K562 (cell line): Measurements from ENCODE around the gene EPB42. TPM values are rescaled to one million over a fixed set of nuclear protein-coding genes. Genes with fewer than 3 reads are reported as not detected.

Source experiments
- ATAC-seq: fragments of 200-7000 bp; cut with Tn5 transposase; 3 replicates; pipeline ENCODE4 v1.9.1; 2020; ENCODE audit warnings: moderate library complexity
- BruUV-seq: library from RNA; stranded (reverse); fragments of 400-500 nt; replicated peaks from 2 replicates; lab custom pipeline; 2021; lab: Mats Ljungman, UMichigan
- CTCF ChIA-PET: fragments of 300-600 bp; formaldehyde crosslinking; extraction: SDS; loops from one replicate; lab custom pipeline; 2021; ENCODE audit warnings: low intra/inter-chr PET ratio; lab: Yijun Ruan, JAX
- POLR2A ChIA-PET: fragments of 300-600, 350-650 bp; sonication (Branson Sonifier 250); formaldehyde crosslinking; extraction: SDS; loops from one replicate; lab custom pipeline; 2021; ENCODE audit warnings: antibody characterized with exemption, inconsistent platforms; lab: Yijun Ruan, JAX
- DNase-seq, 4 experiments: peaks; one replicate each; pipeline versions ENCODE4 v3.0.0 to v3.0.0-alpha.2; 2011 to 2018; ENCODE audit warnings: low spot score in 3 of 4, mixed read lengths in 3 of 4; ENCODE audit errors: extremely low read depth in 1 of 4
- FAIRE-seq: peaks from 2 replicates; lab custom pipeline; 2011; peaks lifted over from hg19 to GRCh38; lab: Jason Lieb, UNC
- H2AFZ ChIP-seq: 2 replicates; pipeline ENCODE4 v1.6.0; 2011; ENCODE audit warnings: low read depth, low read length, control low read depth, inconsistent platforms
- H3K27ac ChIP-seq: fragments of 200-600 bp; 3 replicates; pipeline ENCODE4 v1.8.0; 2011; ENCODE audit warnings: low read depth, mild to moderate bottlenecking, control low read depth, inconsistent platforms, low read length, moderate library complexity, mixed read lengths; ENCODE audit errors: extremely low read depth
- H3K27me3 ChIP-seq, 2 experiments: fragments of 300-600 bp in 1 of 2; 2 replicates in 1 of 2; 3 replicates in 1 of 2; pipeline versions ENCODE4 v1.6.0 to v1.8.0; 2011; ENCODE audit warnings: inconsistent platforms in 2 of 2, low read length in 2 of 2, mild to moderate bottlenecking in 1 of 2, mixed read lengths in 1 of 2, moderate library complexity in 1 of 2; ENCODE audit not compliant: control insufficient read depth in 2 of 2, insufficient read depth in 2 of 2
- H3K36me3 ChIP-seq: fragments of 300-600 bp; 3 replicates; pipeline ENCODE4 v1.8.0; 2011; ENCODE audit warnings: mild to moderate bottlenecking, low read length, inconsistent platforms; ENCODE audit not compliant: control insufficient read depth, insufficient read depth
- H3K4me1 ChIP-seq, 2 experiments: fragments of 200-600 bp in 1 of 2; replicated peaks in 1 of 2; 2 replicates in 1 of 2; 3 replicates in 1 of 2; pipeline versions ENCODE4 v1.5.1 to v1.8.0; 2011; ENCODE audit warnings: inconsistent platforms in 2 of 2, low read length in 2 of 2, mild to moderate bottlenecking in 1 of 2, mixed read lengths in 1 of 2, moderate library complexity in 1 of 2; ENCODE audit not compliant: control insufficient read depth in 2 of 2, insufficient read depth in 2 of 2
- H3K4me2 ChIP-seq: 2 replicates; pipeline ENCODE4 v1.6.1; 2011; ENCODE audit warnings: low read length, control low read depth, inconsistent platforms, mixed read lengths; ENCODE audit not compliant: insufficient read depth
- H3K4me3 ChIP-seq: fragments of 200-600 bp; sonication (generic), shearing (Covaris generic); 2 replicates; pipeline ENCODE4 v1.5.1; 2016; ENCODE audit warnings: control low read depth, inconsistent platforms
- H3K79me2 ChIP-seq: fragments of 200-600 bp; 3 replicates; pipeline ENCODE4 v1.8.0; 2011; ENCODE audit warnings: low read length, inconsistent platforms; ENCODE audit not compliant: control insufficient read depth, insufficient read depth
- H3K9ac ChIP-seq, 2 experiments: 2 replicates each; pipeline versions ENCODE4 v1.6.0 to v1.6.1; 2011; ENCODE audit warnings: low read depth in 2 of 2, low read length in 2 of 2, control low read depth in 1 of 2, inconsistent platforms in 1 of 2, mild to moderate bottlenecking in 1 of 2, mixed read lengths in 1 of 2; ENCODE audit not compliant: insufficient read depth in 1 of 2
- H3K9me1 ChIP-seq: one replicate; pipeline ENCODE4 v1.6.0; 2011; ENCODE audit warnings: inconsistent platforms, mild to moderate bottlenecking, low read length, moderate library complexity; ENCODE audit not compliant: control insufficient read depth, insufficient read depth
- H3K9me3 ChIP-seq: replicated peaks from 2 replicates; pipeline ENCODE4 v1.5.1; 2011; ENCODE audit warnings: low read depth, low read length, inconsistent platforms; ENCODE audit not compliant: control insufficient read depth, insufficient read depth
- H4K20me1 ChIP-seq: replicated peaks from 2 replicates; pipeline ENCODE4 v1.6.1; 2011; ENCODE audit warnings: low read length, inconsistent platforms, mixed read lengths; ENCODE audit not compliant: control insufficient read depth, insufficient read depth
- EGR1 ChIP-seq: fragments of 450-650 bp; conservative IDR thresholded peaks from 2 replicates; pipeline ENCODE4 v1.6.1; 2017; ENCODE audit warnings: mild to moderate bottlenecking
- KAT7 ChIP-seq: sonication (generic); formaldehyde crosslinking; IDR thresholded peaks from 2 replicates; pipeline ENCODE4 v1.8.0; 2022; ENCODE audit warnings: missing genetic modification reagents, mild to moderate bottlenecking, borderline replicate concordance
- KAT8 ChIP-seq: fragments of 450-650 bp; IDR thresholded peaks from 2 replicates; pipeline ENCODE4 v1.6.1; 2016; ENCODE audit warnings: low read depth, mild to moderate bottlenecking
- LCOR ChIP-seq: sonication (generic); formaldehyde crosslinking; IDR thresholded peaks from 2 replicates; pipeline ENCODE4 v1.8.0; 2022; ENCODE audit warnings: mild to moderate bottlenecking, missing genetic modification reagents
- NEUROD1 ChIP-seq: fragments of 150-350 bp; IDR thresholded peaks from 2 replicates; pipeline ENCODE4 v1.6.1; 2014; ENCODE audit warnings: borderline replicate concordance, low read length, low read depth; ENCODE audit not compliant: partially characterized antibody
- PCBP2 ChIP-seq: fragments of 200-400 bp; formaldehyde crosslinking; IDR thresholded peaks from 2 replicates; pipeline ENCODE4 v1.6.1; 2018; ENCODE audit warnings: low read length, low read depth, mild to moderate bottlenecking, moderate library complexity; ENCODE audit not compliant: poor library complexity, severe bottlenecking
- RBBP5 ChIP-seq: fragments of 200-600 bp; sonication (generic); IDR thresholded peaks from 2 replicates; pipeline ENCODE4 v1.6.1; 2012; ENCODE audit warnings: borderline replicate concordance, mild to moderate bottlenecking, low read length, control low read depth, inconsistent platforms; ENCODE audit not compliant: insufficient read depth, poor library complexity, severe bottlenecking
- RFX1 ChIP-seq: fragments of 450-650 bp; IDR thresholded peaks from 2 replicates; pipeline ENCODE4 v1.6.1; 2016; ENCODE audit warnings: mild to moderate bottlenecking, moderate library complexity
- YBX1 ChIP-seq: fragments of 450-650 bp; IDR thresholded peaks from 2 replicates; pipeline ENCODE4 v1.7.1; 2016; ENCODE audit warnings: mild to moderate bottlenecking
- ZBTB8A ChIP-seq: fragments of 450-650 bp; IDR thresholded peaks from 2 replicates; pipeline ENCODE4 v1.6.1; 2018; ENCODE audit warnings: mild to moderate bottlenecking, moderate library complexity; ENCODE audit not compliant: partially characterized antibody
- ZNF766 ChIP-seq: fragments of 200-800 bp; sonication (Bioruptor generic); conservative IDR thresholded peaks from 2 replicates; pipeline ENCODE4 v1.6.1; 2016; ENCODE audit warnings: missing genetic modification characterization, missing compliant biosample characterization
- WGBS: fragments of 100-300 bp; shearing (Covaris generic); methylation state at CpG from one replicate; pipeline ENCODE4 v1.1.6; 2016; ENCODE audit warnings: low coverage, mixed read lengths; ENCODE audit not compliant: insufficient coverage; ENCODE audit errors: missing lambda C conversion rate; 5-methylcytosine and 5-hydroxymethylcytosine counted together
- in situ Hi-C: fragments of 300-500 bp; cut with MboI; formaldehyde crosslinking; loops from 4 replicates; pipeline ENCODE4 v1.15.0; 2018; ENCODE audit warnings: inconsistent platforms, mixed read lengths
- intact Hi-C: fragments of 100-400 bp; cut with micrococcal nuclease; formaldehyde crosslinking; loops from 2 replicates; pipeline ENCODE4 v1.14.2; 2022
- polyA plus RNA-seq, 8 experiments: library from polyadenylated mRNA; depleted of rRNA in 4 of 8; stranded (reverse) in 5 of 8; unstranded in 3 of 8; fragments of >200 nt; fragmentation: Nextera tagmentation in 2 of 8; fragmentation: Illumina TruSeq in 1 of 8; extraction: Ambion mirVana in 2 of 8; extraction: Trizol in 1 of 8; gene quantifications; 2 replicates each; pipeline versions ENCODE4 v1.2.1 to v1.2.3, GENCODE V29; 2011 to 2014; ENCODE audit warnings: inconsistent platforms in 1 of 8, missing spikeins in 1 of 8
- total RNA-seq, 7 experiments: library from RNA; depleted of rRNA in 6 of 7; stranded (reverse); fragments of >200 nt in 6 of 7; fragmentation: Illumina TruSeq in 2 of 7; extraction: Trizol in 2 of 7; gene quantifications; 2 replicates each; pipeline versions ENCODE4 v1.2.1 to v1.2.3, GENCODE V29; 2011 to 2021; ENCODE audit warnings: low replicate concordance in 1 of 7
- TF ChIP-seq, protein P1 (sequence below): fragments of 450-650 bp; formaldehyde crosslinking; IDR thresholded peaks from 2 replicates; pipeline ENCODE4 v1.4.0; 2020; ENCODE audit warnings: mild to moderate bottlenecking, moderate library complexity
- TF ChIP-seq, protein P2 (sequence below): fragments of 250-450 bp; sonication (Bioruptor Pico); IDR thresholded peaks from 2 replicates; pipeline ENCODE4 v1.8.0; 2021; ENCODE audit warnings: moderate library complexity, mild to moderate bottlenecking, inconsistent platforms

EPB42 gene
- total and polyA plus RNA-seq, 9 of the 15 experiments (the other 6 are each of a cell fraction or from before 2014, with no cell fraction given), result 0.38 to 2.3 (median 1.4) TPM

DNA sequence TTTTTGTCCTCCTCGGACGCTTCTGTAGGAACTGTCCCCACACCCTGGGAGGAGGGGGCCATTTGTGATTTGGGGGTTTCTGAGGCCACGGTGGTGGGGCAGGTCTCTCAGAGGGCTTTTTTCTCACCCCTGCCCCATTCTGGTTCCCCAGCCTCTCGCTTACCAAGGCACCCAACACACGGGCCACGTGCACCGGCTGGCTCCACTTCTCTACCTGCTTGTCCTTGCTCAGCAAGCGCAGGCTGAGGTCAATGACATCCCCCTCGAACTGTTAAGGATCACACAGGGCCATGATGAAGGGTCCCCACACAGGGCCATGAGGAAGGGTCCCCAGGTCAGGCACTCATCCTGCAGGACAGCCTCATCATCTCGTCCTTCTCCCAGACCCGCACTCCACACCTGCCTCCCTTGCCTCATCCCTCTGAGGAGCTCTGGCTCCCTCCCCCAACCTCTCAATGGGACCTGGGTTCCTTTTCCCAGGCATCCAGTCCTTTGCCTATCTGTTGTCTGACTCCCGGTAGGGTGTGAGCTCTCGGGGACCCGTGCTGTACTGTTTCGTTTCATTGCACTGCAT, 10.6 kb downstream of the EPB42 start:
- H3K36me3 ChIP-seq, result no peaks in the 10 kb centered on the region
- no peak for DNase-seq
- intact Hi-C loops, result no loop called here
- peak overlapping the region in 1 of 2 experiments; percentile 32; a peak in 1 of 4 replicates for H3K9ac ChIP-seq
- no peak for ATAC-seq
- in situ Hi-C loops, result no loop called here
- no peak for TF ChIP-seq EGR1
- no peak for TF ChIP-seq RBBP5
- TF ChIP-seq PCBP2, result no peak
- no peak for TF ChIP-seq ZNF766 (CRISPR knock-in tag)
- TF ChIP-seq LCOR, result no peak
- no peak for TF ChIP-seq YBX1
- TF ChIP-seq, protein P1, sequence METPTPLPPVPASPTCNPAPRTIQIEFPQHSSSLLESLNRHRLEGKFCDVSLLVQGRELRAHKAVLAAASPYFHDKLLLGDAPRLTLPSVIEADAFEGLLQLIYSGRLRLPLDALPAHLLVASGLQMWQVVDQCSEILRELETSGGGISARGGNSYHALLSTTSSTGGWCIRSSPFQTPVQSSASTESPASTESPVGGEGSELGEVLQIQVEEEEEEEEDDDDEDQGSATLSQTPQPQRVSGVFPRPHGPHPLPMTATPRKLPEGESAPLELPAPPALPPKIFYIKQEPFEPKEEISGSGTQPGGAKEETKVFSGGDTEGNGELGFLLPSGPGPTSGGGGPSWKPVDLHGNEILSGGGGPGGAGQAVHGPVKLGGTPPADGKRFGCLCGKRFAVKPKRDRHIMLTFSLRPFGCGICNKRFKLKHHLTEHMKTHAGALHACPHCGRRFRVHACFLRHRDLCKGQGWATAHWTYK (CRISPR knock-in tag), result no peak
- no peak for TF ChIP-seq NEUROD1
- no peak for TF ChIP-seq KAT7 (CRISPR knock-in tag)
- TF ChIP-seq ZBTB8A, result no peak
- no peak for TF ChIP-seq RFX1
- TF ChIP-seq, protein P2, sequence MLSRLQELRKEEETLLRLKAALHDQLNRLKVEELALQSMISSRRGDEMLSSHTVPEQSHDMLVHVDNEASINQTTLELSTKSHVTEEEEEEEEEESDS (CRISPR knock-in tag), result no peak
- TF ChIP-seq KAT8, result no peak
- H3K9me1 ChIP-seq, result no peaks in the 10 kb centered on the region
- H3K4me2 ChIP-seq, result no peak overlapping the region
- H3K9me3 ChIP-seq, result no peaks in the 10 kb centered on the region
- no TSS peak for BruUV-seq
- H3K4me3 ChIP-seq, result no peak overlapping the region
- peak overlapping the region; percentile 42 for H2AFZ ChIP-seq
- H3K4me1 ChIP-seq, result peaks cover 0 to 13% of the 10 kb centered on the region in 2 experiments; a peak in 3 of 5 replicates
- peaks cover 0 to 8% of the 10 kb centered on the region in 2 experiments; a peak in 1 of 5 replicates for H3K27me3 ChIP-seq
- CTCF ChIA-PET, result no interaction called here
- H3K79me2 ChIP-seq, result no peaks in the 10 kb centered on the region
- peak; percentile 67 for FAIRE-seq
- 54% methylated on average over 15 of the region's 15 CpGs for WGBS
- POLR2A ChIA-PET, result interaction anchor here (1.1 kb wide), 1 partner anchor 10 kb away, joined by 4 read pairs; the partner anchor contains the start of gene EPB42
- no peaks in the 10 kb centered on the region for H4K20me1 ChIP-seq
- H3K27ac ChIP-seq, result no peak overlapping the region
